GM21723 (cell line): ENCODE measurements around the gene FSCN2.

ENCODE experiments used
- ATAC-seq: cut with Tn5 transposase; IDR thresholded peaks from one replicate; pipeline ENCODE4 v1.9.1; 2021; ENCODE audit warnings: mild to moderate bottlenecking, moderate library complexity; ENCODE audit not compliant: unreplicated experiment

Gene FSCN2, protein sequence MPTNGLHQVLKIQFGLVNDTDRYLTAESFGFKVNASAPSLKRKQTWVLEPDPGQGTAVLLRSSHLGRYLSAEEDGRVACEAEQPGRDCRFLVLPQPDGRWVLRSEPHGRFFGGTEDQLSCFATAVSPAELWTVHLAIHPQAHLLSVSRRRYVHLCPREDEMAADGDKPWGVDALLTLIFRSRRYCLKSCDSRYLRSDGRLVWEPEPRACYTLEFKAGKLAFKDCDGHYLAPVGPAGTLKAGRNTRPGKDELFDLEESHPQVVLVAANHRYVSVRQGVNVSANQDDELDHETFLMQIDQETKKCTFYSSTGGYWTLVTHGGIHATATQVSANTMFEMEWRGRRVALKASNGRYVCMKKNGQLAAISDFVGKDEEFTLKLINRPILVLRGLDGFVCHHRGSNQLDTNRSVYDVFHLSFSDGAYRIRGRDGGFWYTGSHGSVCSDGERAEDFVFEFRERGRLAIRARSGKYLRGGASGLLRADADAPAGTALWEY

DNA sequence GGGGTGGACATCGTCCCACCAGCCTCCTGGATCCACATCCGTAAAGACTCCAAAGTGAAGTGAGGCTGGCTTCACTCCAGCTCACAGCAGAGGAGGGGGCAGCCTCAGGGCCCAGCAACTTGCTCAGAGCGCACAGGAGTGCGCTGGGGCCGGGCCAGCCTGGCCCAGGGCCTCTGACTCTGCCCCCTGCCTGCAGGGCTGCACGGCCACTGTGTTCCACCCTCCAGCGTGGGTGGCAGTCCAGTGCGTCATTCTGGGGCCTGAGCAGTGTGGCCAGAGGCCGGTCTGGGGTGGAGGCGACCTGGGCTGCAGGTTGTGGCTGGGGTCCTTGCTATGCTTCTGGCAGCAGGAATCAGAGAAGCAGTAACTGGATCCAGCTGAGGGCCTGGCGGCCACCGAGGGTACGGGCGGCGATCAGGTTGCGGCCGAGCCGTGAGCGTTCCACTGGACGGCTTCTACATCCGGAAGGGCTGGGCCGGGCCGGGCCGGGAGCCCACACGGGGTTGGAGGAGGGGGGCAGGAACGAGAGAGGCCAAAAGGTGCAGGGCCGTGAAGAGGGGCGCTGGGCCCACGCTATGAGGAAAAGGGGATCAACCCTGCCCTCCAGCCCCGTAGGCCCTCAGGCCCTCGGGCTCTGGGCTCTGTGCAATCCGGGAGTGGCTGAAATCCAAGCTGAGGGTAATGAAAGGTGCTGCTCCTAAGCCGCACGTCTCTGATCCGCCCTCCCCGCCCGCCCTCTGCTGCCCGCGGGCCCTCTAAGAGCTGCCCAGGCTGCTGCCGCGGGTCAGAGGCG lies at the start of gene FSCN2:
TSS of gene FSCN2 (plus strand) at position 787 of the 793 bp plus-strand sequence. CDS start 155 bp downstream, outside the sequence.
- ATAC-seq: no peak

DNA sequence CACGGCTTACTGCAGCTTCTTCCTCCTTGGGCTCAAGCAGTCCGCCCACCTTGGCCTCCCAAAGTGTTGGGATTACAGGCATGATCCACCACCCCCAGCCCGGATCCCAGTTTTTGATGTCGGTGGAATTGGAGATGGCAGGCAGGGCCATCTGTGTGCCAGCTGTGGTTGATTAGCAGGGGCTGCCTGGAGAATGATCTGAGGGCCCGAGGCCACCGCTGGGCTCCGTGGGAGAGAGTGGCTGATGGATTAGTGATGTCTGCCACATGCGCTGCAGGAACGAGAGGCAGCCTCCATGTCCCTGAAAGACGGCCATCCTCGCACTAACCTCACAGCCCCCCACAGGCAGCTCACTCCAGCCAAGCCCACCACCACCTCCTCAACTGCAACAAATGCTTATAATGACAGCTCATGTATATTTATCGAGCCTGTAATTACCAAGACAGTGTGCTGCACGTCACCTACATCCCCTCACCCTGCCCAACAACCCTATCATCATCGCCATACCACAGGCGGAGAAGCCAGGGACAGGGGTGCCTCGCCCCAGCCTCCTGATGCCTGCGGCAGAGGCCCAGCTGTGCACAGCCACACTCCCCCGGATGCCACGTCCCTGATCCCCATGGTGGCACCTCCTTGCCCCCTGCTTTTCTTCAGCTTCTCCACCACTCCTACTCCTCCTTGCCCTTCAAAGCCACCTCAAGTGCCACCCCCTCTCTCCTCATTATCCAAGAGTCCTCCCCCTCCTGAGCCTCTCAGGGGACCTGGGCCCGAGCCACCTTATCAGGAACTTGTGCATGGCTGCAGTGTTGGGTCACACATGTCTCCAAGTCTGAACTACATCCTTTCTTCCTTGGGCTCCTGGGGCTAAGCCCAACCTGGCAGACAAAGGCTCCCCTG lies 48.8 kb upstream of the FSCN2 start:
- ATAC-seq: no peak

DNA sequence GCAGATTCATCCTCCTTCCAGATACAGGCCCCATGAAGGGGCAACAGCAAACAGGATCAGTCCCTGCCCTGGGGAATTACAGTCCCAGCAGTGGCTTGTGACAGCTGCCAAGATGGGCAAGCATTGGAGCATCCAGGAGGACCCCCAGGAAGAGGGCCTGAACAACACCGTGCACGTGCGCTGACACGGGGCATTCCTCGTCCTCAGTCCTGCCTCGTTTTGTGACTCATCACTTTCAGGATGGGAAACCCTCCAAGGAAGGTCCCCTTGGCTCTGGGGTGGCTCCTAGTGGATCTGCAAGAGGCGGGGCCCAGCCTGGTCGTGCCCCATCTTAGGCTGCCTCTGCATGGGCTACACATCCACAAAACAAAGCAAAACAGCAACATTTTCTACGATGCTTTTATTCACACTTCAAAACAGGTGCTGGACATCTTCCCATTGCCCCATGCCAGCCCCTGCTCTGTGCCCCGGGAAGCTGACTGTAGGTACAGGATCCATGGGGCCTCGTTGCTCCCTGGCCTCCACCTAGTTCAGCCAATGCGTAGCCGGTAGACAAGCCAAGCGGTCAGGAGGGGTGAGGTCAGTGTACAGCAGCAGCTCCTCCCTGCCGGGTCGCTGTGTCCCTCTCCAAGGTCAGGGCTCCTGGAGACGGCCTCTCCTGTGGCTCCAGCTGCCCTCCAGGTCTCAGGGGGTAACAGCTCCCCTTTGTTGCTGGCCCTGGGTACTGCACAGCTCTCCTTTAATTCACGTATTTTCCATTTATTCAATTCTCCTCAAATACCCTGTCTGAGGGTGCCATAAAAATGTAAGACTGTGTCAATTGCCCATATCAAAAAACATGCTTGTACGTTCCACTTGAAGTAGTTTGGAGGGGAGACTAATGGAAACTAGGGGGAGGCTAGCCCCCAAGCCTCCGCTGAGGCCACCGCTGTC lies 47.8 kb upstream of the FSCN2 start:
- no peak for ATAC-seq

- no peak for ATAC-seq
Measured at GRCh38 chr17:81481073-81481799, 46.9 kb upstream of the FSCN2 start.

DNA sequence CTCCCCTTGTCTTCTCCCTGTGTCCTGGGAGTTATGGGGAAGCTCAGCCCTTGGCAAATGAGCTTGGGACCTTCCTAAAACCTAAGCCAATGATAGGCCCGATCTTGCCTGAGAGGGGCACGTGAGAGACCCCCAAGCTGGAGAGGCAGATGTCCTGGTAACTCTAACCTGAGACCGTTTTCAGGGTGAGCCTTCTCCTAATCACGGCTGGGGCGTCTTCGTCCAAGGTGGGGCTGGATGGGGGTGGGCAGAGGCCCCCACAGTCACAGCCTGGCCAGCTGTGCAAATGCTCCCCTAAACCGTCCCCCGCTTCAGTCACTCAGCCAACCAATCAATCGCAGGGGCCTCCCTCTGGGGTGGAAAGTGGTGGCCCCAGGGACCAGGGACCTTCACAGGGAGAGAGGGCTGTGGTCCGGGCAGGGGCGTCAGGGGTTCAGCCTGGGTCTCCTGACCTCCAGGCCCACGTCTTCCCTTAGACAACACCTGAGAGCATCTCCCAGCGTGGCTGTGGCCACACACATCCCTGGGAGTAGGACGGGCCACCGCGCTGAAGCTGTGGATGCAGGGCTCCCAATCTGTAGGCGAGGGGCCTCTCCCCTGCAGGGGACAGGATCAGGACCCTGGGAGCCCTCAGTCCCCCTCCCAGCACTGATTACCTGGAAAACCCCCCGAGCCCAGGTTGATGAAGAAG lies 46.2 kb upstream of the FSCN2 start:
- ATAC-seq: no peak

DNA sequence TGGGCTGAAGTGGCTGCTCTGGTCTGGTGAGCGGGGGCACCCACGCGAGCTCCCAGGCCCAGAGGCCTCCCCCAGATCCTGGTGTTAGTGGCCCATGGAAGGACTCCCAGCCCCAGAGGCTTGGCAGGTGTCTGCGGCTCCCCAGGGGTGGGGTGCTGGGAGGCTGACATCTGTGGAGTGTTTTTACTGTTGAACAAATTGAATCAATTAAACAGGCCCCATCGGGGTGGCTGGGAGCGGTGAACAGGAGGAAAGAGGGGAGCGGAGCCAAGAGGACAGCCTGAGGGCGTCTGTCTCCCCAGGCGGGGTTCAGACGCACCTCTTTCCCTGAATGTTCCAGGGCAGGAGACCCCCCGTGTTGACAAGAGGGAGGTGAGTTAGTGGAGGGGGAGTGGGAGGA lies 45.5 kb upstream of the FSCN2 start:
- no peak for ATAC-seq

GRCh38 chr17:81483085-81483861 lies 44.9 kb upstream of the FSCN2 start:
- ATAC-seq: no peak

DNA sequence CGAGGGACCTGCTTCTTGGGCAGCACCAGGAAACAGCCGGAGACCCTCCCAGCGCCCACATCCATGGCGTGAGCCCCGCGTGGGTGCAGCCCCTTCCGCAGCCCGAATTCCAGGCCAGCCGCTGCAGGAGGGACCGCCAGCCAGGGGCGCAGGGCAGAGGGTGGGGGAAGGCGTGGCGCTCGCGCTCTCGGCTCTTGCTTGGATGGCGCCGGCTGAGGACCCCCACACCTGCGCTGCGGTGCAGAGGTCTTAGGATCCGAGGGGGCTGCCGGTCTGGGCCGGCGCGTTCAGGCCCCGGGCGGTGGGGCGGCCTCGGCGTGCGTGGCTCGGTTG lies 44.3 kb upstream of the FSCN2 start:
- no peak for ATAC-seq

- peak; percentile 54 for ATAC-seq
Measured at GRCh38 chr17:81484195-81484979, 43.8 kb upstream of the FSCN2 start.

GRCh38 chr17:81486199-81486810 lies 41.9 kb upstream of the FSCN2 start:
- no peak for ATAC-seq

DNA sequence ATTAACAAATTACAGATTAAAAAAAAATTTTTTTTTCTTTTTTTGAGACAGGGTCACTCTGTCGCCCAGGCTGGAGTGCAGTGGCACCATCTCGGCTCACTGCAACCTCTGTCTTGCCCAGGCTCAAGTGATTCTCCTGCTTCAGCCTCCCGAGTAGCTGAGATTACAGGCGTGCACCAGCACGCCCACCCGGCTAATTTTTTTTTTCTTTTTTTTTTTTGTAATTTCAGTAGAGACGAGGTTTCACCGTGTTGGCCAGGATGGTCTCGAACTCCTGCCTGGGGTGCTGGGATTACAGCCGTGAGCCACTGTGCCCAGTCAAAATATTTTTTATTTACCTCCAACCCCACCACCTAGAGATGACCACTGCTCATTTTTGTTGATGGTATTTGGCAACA lies 41.1 kb upstream of the FSCN2 start:
- ATAC-seq: no peak

- peak; percentile 46 for ATAC-seq
Measured at GRCh38 chr17:81487487-81488275, 40.5 kb upstream of the FSCN2 start.

DNA sequence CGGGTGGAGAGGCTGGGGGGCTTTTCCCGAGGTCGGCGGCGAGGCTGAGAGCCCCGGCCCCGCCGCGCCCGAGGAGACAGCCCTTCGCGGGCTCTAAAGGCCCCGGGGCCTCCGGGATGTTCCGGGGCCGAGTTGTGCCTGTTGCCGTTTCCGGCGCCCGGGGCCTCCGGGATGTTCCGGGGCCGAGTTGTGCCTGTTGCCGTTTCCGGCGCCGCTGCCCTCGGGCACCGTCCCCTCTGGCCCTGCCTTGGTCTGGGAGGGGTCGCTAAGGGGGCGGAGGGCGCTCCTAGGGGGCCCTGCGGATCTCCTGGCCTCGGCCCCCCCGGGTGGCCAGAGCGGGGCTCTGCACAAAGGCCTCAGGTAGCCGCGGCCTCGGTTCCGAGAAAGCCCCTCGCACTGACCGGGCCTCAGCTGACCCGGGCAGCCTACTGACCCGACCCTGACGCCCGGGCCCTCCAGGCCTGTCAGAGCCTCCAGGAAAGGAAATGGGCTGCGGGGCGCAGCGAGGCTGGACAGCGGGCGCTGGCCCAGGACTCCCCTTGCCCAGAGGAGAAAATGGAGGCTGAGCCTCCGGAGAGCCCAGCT lies 39.8 kb upstream of the FSCN2 start:
- peak; percentile 28 for ATAC-seq

GRCh38 chr17:81489012-81489997 lies 38.9 kb upstream of the FSCN2 start:
- ATAC-seq: no peak
